NT2/D1 (cell line): ENCODE results near the gene DOCK2.

Experiments
- DNase-seq: peaks from one replicate; pipeline ENCODE4 v3.0.0-alpha.2; 2011; ENCODE audit warnings: low read depth, low spot score
- H3K27me3 ChIP-seq: 2 replicates; pipeline ENCODE4 v1.6.0; 2011; ENCODE audit warnings: mild to moderate bottlenecking; ENCODE audit not compliant: insufficient read length, insufficient read depth
- H3K36me3 ChIP-seq: 2 replicates; pipeline ENCODE4 v1.6.1; 2011; ENCODE audit warnings: mild to moderate bottlenecking, low read length, mixed read lengths; ENCODE audit not compliant: insufficient read depth, insufficient read length
- H3K4me1 ChIP-seq: 2 replicates; pipeline ENCODE4 v1.5.1; 2011; ENCODE audit not compliant: insufficient read depth, insufficient read length
- H3K4me3 ChIP-seq: 2 replicates; pipeline ENCODE4 v1.5.1; 2011; ENCODE audit warnings: low read depth; ENCODE audit not compliant: insufficient read length
- H3K9ac ChIP-seq: 2 replicates; pipeline ENCODE4 v1.6.0; 2011; ENCODE audit warnings: low read depth; ENCODE audit not compliant: insufficient read length
- H3K9me3 ChIP-seq: 2 replicates; pipeline ENCODE4 v1.5.1; 2011; ENCODE audit warnings: mild to moderate bottlenecking, low read length; ENCODE audit not compliant: insufficient read depth
- SUZ12 ChIP-seq: IDR thresholded peaks from 2 replicates; pipeline ENCODE4 v1.6.1; 2011; ENCODE audit not compliant: insufficient read length, insufficient read depth; ENCODE audit errors: extremely low read depth
- YY1 ChIP-seq: IDR thresholded peaks from 2 replicates; pipeline ENCODE4 v1.6.1; 2011; ENCODE audit not compliant: insufficient read length, insufficient read depth
- ZNF274 ChIP-seq: IDR thresholded peaks from 2 replicates; pipeline ENCODE4 v1.6.1; 2011; ENCODE audit warnings: mild to moderate bottlenecking, low read depth, low read length

DOCK2 gene

GRCh38 chr5:169954786-169955185 lies 317.7 kb downstream of the DOCK2 start:
- no peaks in the 10 kb centered on the region for H3K4me1 ChIP-seq
- H3K36me3 ChIP-seq: no peaks in the 10 kb centered on the region
- no peak for TF ChIP-seq ZNF274
- TF ChIP-seq YY1: no peak
- TF ChIP-seq SUZ12: no peak
- H3K27me3 ChIP-seq: no peaks in the 10 kb centered on the region
- DNase-seq: no peak
- H3K9ac ChIP-seq: no peak overlapping the region
- no peaks in the 10 kb centered on the region for H3K9me3 ChIP-seq
- no peak overlapping the region for H3K4me3 ChIP-seq

- no peak for TF ChIP-seq ZNF274
- no peak for TF ChIP-seq SUZ12
- no peak for TF ChIP-seq YY1
- H3K36me3 ChIP-seq: no peaks in the 10 kb centered on the region
- no peaks in the 10 kb centered on the region for H3K4me1 ChIP-seq
- H3K9me3 ChIP-seq: no peaks in the 10 kb centered on the region
- no peak for DNase-seq
- H3K4me3 ChIP-seq: no peak overlapping the region
- no peak overlapping the region for H3K9ac ChIP-seq
- H3K27me3 ChIP-seq: no peaks in the 10 kb centered on the region
Observed at GRCh38 chr5:169956126-169956525, 319.1 kb downstream of the DOCK2 start.

GRCh38 chr5:169956756-169957155 lies 319.7 kb downstream of the DOCK2 start:
- no peak for DNase-seq
- Histone ChIP-seq H3K4me3 (no peak overlapping the region), H3K9me3 (no peaks in the 10 kb centered on the region), H3K9ac (no peak overlapping the region), H3K36me3 (no peaks in the 10 kb centered on the region), H3K4me1 (no peaks in the 10 kb centered on the region), H3K27me3 (no peaks in the 10 kb centered on the region)
- no peak for TF ChIP-seq YY1
- no peak for TF ChIP-seq SUZ12
- no peak for TF ChIP-seq ZNF274

- TF ChIP-seq YY1 (no peak), SUZ12 (no peak), ZNF274 (no peak)
- H3K9me3 ChIP-seq: no peaks in the 10 kb centered on the region
- H3K27me3 ChIP-seq: no peaks in the 10 kb centered on the region
Observed at GRCh38 chr5:169958278-169958677, 321.2 kb downstream of the DOCK2 start.

GRCh38 chr5:169960659-169961058 lies 323.6 kb downstream of the DOCK2 start:
- no peak overlapping the region for H3K9ac ChIP-seq
- H3K27me3 ChIP-seq: no peaks in the 10 kb centered on the region
- no peak for DNase-seq
- no peaks in the 10 kb centered on the region for H3K36me3 ChIP-seq
- H3K9me3 ChIP-seq: no peaks in the 10 kb centered on the region
- H3K4me3 ChIP-seq: no peak overlapping the region
- no peak for TF ChIP-seq YY1
- no peak for TF ChIP-seq SUZ12
- TF ChIP-seq ZNF274: no peak
- peaks cover 4% of the 10 kb centered on the region for H3K4me1 ChIP-seq

More at GRCh38 chr5:169958278-169958677, 321.2 kb downstream of the DOCK2 start:
- no peak overlapping the region for H3K4me3 ChIP-seq
- no peak overlapping the region for H3K9ac ChIP-seq
- no peaks in the 10 kb centered on the region for H3K4me1 ChIP-seq
- no peak for DNase-seq
- no peaks in the 10 kb centered on the region for H3K36me3 ChIP-seq

GRCh38 chr5:169964246-169964645 lies 327.2 kb downstream of the DOCK2 start:
- H3K27me3 ChIP-seq: no peaks in the 10 kb centered on the region
- DNase-seq: no peak
- no peaks in the 10 kb centered on the region for H3K36me3 ChIP-seq
- no peak overlapping the region for H3K4me3 ChIP-seq
- no peaks in the 10 kb centered on the region for H3K9me3 ChIP-seq
- H3K9ac ChIP-seq: no peak overlapping the region
- no peak for TF ChIP-seq ZNF274
- no peak for TF ChIP-seq SUZ12
- TF ChIP-seq YY1: no peak
- peaks cover 4% of the 10 kb centered on the region for H3K4me1 ChIP-seq

GRCh38 chr5:169970339-169970738 lies 333.3 kb downstream of the DOCK2 start:
- DNase-seq: no peak
- TF ChIP-seq SUZ12 (no peak), YY1 (no peak), ZNF274 (no peak)
- Histone ChIP-seq H3K36me3 (no peaks in the 10 kb centered on the region), H3K27me3 (no peaks in the 10 kb centered on the region), H3K4me3 (no peak overlapping the region), H3K4me1 (no peaks in the 10 kb centered on the region), H3K9ac (no peak overlapping the region), H3K9me3 (no peaks in the 10 kb centered on the region)
